ENCODE data around the gene RHOJ. TPM values are rescaled to one million over a fixed set of nuclear protein-coding genes. Genes with fewer than 3 reads are reported as not detected.

Gene RHOJ
- total and polyA plus RNA-seq, 2 of the 13 experiments (the other 11 are each of a cell fraction or from before 2014, with no cell fraction given): 0.22 to 1.3 TPM

DNA sequence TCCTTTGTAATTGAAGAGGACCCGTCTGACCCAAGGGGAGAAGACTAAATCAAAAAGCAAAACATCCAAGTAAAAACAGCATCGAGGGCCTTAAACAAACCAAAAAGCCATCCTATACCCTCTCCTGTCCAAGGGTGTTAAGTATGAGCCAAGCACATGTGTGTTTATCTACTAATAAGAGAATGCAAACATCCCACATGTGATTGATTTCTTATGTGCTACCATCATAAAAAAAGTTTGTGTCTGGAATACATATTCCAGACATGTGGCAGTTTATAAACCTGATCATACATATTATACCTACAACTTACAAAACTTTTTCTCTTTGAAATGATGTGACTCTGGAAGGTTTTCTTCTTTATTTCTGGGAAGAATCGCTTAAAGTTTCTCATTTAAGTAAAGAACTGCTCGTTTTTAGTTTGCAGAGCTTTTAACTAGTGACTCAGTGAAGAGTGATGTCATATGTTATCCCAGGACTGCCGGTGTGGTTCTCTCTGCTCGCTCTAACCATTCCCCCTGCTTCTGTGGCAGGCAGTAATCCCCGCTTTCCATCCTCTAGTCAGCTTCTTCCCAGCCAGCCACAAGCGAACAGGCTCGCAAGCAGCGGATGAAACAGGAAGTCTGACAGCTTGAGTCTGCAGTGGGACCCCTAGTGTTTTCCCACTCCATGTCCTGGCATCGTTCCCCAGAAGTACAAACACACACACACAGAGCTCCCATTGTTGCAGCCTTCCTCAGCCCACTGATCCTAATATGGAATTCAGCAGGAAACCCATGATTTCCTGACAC lies 431 bp upstream of the RHOJ start (continued):
- TF ChIP-seq, protein P1, sequence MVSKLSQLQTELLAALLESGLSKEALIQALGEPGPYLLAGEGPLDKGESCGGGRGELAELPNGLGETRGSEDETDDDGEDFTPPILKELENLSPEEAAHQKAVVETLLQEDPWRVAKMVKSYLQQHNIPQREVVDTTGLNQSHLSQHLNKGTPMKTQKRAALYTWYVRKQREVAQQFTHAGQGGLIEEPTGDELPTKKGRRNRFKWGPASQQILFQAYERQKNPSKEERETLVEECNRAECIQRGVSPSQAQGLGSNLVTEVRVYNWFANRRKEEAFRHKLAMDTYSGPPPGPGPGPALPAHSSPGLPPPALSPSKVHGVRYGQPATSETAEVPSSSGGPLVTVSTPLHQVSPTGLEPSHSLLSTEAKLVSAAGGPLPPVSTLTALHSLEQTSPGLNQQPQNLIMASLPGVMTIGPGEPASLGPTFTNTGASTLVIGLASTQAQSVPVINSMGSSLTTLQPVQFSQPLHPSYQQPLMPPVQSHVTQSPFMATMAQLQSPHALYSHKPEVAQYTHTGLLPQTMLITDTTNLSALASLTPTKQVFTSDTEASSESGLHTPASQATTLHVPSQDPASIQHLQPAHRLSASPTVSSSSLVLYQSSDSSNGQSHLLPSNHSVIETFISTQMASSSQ (IDR thresholded peaks at IDR 0.05; ENCODE audit: low read depth): no peak
- TF ChIP-seq, protein P1 (CRISPR knock-in tag; IDR thresholded peaks at IDR 0.05; ENCODE audit: borderline replicate concordance): 0 out of 2 replicates have a peak, but pooled peaks have one; percentile 12
- TF ChIP-seq ZNF496 (CRISPR knock-in tag; IDR thresholded peaks at IDR 0.05; ENCODE audit: insufficient replicate concordance) (no peak), ZSCAN21 (CRISPR knock-in tag; IDR thresholded peaks at IDR 0.05; ENCODE audit: borderline replicate concordance) (no peak), SRSF9 (IDR thresholded peaks at IDR 0.05; ENCODE audit: borderline replicate concordance, insufficient read depth, low read depth, low read length, poor library complexity, severe bottlenecking) (no peak)
- TF ChIP-seq, protein P2, sequence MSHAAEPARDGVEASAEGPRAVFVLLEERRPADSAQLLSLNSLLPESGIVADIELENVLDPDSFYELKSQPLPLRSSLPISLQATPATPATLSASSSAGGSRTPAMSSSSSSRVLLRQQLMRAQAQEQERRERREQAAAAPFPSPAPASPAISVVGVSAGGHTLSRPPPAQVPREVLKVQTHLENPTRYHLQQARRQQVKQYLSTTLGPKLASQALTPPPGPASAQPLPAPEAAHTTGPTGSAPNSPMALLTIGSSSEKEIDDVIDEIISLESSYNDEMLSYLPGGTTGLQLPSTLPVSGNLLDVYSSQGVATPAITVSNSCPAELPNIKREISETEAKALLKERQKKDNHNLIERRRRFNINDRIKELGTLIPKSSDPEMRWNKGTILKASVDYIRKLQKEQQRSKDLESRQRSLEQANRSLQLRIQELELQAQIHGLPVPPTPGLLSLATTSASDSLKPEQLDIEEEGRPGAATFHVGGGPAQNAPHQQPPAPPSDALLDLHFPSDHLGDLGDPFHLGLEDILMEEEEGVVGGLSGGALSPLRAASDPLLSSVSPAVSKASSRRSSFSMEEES (CRISPR knock-in tag; IDR thresholded peaks at IDR 0.05): 0 out of 2 replicates have a peak, but pooled peaks have one; percentile 41
- TF ChIP-seq, protein P3, sequence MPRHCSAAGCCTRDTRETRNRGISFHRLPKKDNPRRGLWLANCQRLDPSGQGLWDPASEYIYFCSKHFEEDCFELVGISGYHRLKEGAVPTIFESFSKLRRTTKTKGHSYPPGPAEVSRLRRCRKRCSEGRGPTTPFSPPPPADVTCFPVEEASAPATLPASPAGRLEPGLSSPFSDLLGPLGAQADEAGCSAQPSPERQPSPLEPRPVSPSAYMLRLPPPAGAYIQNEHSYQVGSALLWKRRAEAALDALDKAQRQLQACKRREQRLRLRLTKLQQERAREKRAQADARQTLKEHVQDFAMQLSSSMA (CRISPR knock-in tag; IDR thresholded peaks at IDR 0.05): no peak
- TF ChIP-seq, protein P4, sequence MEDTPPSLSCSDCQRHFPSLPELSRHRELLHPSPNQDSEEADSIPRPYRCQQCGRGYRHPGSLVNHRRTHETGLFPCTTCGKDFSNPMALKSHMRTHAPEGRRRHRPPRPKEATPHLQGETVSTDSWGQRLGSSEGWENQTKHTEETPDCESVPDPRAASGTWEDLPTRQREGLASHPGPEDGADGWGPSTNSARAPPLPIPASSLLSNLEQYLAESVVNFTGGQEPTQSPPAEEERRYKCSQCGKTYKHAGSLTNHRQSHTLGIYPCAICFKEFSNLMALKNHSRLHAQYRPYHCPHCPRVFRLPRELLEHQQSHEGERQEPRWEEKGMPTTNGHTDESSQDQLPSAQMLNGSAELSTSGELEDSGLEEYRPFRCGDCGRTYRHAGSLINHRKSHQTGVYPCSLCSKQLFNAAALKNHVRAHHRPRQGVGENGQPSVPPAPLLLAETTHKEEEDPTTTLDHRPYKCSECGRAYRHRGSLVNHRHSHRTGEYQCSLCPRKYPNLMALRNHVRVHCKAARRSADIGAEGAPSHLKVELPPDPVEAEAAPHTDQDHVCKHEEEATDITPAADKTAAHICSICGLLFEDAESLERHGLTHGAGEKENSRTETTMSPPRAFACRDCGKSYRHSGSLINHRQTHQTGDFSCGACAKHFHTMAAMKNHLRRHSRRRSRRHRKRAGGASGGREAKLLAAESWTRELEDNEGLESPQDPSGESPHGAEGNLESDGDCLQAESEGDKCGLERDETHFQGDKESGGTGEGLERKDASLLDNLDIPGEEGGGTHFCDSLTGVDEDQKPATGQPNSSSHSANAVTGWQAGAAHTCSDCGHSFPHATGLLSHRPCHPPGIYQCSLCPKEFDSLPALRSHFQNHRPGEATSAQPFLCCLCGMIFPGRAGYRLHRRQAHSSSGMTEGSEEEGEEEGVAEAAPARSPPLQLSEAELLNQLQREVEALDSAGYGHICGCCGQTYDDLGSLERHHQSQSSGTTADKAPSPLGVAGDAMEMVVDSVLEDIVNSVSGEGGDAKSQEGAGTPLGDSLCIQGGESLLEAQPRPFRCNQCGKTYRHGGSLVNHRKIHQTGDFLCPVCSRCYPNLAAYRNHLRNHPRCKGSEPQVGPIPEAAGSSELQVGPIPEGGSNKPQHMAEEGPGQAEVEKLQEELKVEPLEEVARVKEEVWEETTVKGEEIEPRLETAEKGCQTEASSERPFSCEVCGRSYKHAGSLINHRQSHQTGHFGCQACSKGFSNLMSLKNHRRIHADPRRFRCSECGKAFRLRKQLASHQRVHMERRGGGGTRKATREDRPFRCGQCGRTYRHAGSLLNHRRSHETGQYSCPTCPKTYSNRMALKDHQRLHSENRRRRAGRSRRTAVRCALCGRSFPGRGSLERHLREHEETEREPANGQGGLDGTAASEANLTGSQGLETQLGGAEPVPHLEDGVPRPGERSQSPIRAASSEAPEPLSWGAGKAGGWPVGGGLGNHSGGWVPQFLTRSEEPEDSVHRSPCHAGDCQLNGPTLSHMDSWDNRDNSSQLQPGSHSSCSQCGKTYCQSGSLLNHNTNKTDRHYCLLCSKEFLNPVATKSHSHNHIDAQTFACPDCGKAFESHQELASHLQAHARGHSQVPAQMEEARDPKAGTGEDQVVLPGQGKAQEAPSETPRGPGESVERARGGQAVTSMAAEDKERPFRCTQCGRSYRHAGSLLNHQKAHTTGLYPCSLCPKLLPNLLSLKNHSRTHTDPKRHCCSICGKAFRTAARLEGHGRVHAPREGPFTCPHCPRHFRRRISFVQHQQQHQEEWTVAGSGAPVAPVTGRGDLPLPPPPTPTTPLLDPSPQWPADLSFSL (CRISPR knock-in tag; IDR thresholded peaks at IDR 0.05): no peak
- TF ChIP-seq, protein P5, sequence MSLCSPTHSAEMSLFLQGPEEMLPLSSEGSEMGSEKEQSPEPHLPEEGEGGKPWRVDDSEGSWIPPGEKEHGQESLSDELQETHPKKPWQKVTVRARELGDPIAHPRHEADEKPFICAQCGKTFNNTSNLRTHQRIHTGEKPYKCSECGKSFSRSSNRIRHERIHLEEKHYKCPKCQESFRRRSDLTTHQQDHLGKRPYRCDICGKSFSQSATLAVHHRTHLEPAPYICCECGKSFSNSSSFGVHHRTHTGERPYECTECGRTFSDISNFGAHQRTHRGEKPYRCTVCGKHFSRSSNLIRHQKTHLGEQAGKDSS (CRISPR knock-in tag; IDR thresholded peaks at IDR 0.05; ENCODE audit: borderline replicate concordance, low read depth): no peak
- TF ChIP-seq, protein P6, sequence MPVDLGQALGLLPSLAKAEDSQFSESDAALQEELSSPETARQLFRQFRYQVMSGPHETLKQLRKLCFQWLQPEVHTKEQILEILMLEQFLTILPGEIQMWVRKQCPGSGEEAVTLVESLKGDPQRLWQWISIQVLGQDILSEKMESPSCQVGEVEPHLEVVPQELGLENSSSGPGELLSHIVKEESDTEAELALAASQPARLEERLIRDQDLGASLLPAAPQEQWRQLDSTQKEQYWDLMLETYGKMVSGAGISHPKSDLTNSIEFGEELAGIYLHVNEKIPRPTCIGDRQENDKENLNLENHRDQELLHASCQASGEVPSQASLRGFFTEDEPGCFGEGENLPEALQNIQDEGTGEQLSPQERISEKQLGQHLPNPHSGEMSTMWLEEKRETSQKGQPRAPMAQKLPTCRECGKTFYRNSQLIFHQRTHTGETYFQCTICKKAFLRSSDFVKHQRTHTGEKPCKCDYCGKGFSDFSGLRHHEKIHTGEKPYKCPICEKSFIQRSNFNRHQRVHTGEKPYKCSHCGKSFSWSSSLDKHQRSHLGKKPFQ (CRISPR knock-in tag; IDR thresholded peaks at IDR 0.05; ENCODE audit: insufficient replicate concordance): no peak
